Ramos (cell line): ENCODE measurements around the gene SLC37A4.
"Not testable (repeated sequence)": the region's sequence is repeated elsewhere in the genome, so short reads cannot be mapped to it uniquely, and the experiment has no call there.

Experiments used
- in situ Hi-C: fragments of 300-500 bp; cut with MboI; formaldehyde crosslinking; loops from one replicate; pipeline ENCODE4 v1.14.3; 2022; ENCODE audit warnings: low sequenced_read_pairs; ENCODE audit not compliant: unreplicated experiment

Gene SLC37A4

GRCh38 chr11:119030329-119031047 is at the start of gene SLC37A4:
SLC37A4 (minus strand) TSS chr11:119030877.
- in situ Hi-C loops = no loop called here

DNA sequence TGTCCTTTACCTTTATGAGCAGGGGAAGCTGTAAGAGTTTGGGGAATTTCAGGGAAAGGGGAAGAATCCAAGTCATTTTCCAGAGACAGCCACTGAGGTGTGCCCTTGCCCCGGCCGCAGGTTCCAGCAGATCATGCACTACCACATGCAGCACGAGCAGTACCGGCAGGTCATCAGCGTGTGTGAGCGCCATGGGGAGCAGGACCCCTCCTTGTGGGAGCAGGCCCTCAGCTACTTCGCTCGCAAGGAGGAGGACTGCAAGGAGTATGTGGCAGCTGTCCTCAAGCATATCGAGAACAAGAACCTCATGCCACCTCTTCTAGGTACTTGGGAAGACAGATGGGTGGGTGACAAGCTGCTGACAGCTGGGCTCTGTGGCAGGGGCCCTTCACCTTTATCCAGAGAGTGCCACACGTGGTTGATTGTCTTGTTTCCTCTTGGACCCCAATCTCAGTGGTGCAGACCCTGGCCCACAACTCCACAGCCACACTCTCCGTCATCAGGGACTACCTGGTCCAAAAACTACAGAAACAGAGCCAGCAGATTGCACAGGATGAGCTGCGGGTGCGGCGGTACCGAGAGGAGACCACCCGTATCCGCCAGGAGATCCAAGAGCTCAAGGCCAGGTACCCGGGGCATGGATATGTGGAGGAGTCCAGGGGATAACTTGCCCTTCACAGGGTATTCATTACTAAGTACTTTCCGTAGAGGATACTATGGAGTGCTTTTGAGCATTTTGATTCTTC is 48.2 kb upstream of the SLC37A4 start:
- in situ Hi-C loops = no loop called here

- in situ Hi-C loops = no loop called here
These were observed 47.2 kb upstream of the SLC37A4 start for GRCh38 chr11:119077839-119078238.

DNA sequence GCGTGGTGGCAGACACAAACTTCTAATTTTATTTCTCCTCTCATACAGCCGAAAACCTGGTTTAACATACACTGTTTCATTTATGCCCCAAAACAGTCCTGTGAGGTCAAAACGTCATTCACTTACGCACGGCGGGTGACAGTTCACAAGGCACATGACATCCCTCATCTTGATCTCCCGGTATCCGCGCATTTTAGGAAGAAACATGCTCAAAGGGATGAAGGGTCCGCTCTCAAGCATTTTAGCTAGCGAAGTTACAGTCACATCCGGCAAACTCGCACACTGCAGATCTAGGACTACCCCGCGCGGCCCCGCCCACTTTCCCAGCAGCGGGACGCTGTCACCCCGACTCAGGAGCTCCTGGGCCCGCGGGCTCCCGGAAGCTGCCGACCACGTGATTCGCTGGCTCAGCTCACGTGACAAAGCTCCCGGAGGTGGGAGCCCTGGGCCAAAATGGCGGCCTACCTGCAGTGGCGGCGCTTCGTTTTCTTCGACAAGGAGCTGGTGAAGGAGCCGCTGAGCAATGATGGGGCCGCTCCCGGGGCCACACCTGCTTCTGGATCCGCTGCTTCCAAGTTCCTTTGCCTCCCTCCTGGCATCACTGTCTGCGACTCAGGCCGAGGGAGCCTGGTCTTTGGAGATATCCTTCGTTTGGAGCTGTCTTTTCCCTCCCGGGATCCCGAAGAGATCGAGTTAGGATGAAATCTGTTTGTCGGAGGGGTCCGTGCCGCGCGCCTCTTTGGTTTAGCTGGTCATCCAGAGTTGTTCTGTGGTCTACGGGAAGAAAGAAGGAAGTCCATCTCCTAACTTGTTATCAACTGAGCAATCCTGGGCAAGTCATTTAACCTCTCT is 36.9 kb upstream of the SLC37A4 start, which contains the start of gene VPS11:
Gene VPS11 (plus strand): TSS at position 448 of the 852 bp plus-strand sequence. CDS start 6 bp downstream, at position 454.
- in situ Hi-C loops = no loop called here

DNA sequence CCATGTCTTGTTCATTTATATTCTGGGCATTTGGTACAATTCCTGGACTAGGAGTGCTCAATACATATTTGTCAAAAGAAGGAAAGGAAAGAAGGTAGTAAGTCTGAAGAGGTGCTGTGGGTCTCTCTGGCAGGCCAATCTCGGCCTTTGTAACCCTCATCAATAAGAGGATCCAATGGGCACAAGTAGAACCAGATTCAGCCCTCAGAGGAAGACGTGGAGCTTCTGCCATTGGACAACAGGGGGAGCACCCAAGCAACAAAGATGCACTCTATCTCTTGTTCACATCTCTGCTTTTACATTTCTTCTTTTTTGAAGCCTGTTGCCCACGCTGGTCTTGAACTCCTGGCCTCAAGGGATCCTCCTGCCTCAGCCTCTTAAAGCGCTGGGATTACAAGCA is 34.7 kb upstream of the SLC37A4 start:
- in situ Hi-C loops = no loop called here

- in situ Hi-C loops = no loop called here
These were observed 32.1 kb upstream of the SLC37A4 start for GRCh38 chr11:119062779-119063178.

GRCh38 chr11:119061256-119061655 is 30.6 kb upstream of the SLC37A4 start:
- in situ Hi-C loops = no loop called here

DNA sequence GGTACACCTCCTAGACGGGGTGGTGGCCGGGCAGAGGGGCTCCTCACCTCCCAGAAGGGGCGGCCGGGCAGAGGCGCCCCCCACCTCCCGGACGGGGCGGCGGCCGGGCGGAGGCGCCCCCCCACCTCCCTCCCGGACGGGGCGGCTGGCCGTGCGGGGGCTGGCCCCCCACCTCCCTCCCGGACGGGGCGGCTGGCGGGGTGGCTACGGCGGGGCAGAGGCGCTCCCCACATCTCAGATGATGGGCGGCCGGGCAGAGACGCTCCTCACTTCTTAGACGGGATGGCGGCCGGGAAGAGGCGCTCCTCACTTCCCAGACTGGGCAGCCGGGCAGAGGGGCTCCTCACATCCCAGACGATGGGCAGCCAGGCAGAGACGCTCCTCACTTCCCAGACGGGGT is 28.5 kb upstream of the SLC37A4 start:
- in situ Hi-C loops = not testable (repeated sequence)

DNA sequence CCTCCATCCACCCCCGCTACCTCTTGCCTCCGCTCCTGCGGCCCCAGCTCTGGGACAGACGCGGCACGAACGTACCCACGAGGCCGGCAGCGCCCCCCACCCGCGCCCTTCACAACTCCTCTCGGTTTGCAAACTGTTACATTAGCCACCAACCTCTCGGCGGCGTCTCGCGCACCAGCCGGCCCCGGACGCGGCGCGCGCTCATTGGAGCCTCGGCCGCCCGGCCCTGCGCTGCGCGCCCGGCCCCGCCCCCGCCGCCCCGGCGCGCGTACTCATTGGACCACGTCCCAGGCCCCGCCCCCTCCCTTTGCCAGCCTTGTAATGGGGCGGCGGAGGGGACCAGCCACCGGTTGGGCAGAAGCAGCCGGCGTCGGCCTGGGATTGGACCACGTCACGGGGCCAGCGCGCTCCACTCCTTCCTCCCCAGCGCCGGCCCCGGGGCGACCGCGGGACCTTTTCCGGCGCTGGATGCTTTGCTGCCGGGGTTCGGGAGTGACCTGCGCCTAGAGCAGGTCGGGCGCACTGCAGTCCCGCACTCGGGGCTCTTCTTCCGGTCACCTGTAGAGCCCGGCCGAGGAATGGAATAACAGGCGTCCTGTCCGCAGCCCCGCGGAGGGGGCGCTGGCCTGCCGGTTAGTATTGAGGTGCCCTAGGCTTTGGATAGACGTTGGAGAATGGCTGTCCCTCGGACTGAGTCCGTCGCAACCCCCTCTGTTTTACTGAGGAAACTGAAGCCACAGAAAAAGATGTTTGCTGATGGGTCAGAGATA is 26.5 kb upstream of the SLC37A4 start, which contains the start of gene HYOU1:
Gene HYOU1 (minus strand): TSS at position 206 of the 770 bp plus-strand sequence. CDS start 1,045 bp downstream, outside the sequence.
- in situ Hi-C loops = no loop called here

GRCh38 chr11:119056421-119056999 is 25.8 kb upstream of the SLC37A4 start:
- in situ Hi-C loops = no loop called here

GRCh38 chr11:119055901-119056300 is 25.2 kb upstream of the SLC37A4 start:
- in situ Hi-C loops = no loop called here

GRCh38 chr11:119054418-119054817 is 23.7 kb upstream of the SLC37A4 start:
- in situ Hi-C loops = no loop called here

- in situ Hi-C loops = no loop called here
These were observed 21.6 kb upstream of the SLC37A4 start for GRCh38 chr11:119052163-119052814.

GRCh38 chr11:119051440-119052162 is 20.9 kb upstream of the SLC37A4 start:
- in situ Hi-C loops = no loop called here

DNA sequence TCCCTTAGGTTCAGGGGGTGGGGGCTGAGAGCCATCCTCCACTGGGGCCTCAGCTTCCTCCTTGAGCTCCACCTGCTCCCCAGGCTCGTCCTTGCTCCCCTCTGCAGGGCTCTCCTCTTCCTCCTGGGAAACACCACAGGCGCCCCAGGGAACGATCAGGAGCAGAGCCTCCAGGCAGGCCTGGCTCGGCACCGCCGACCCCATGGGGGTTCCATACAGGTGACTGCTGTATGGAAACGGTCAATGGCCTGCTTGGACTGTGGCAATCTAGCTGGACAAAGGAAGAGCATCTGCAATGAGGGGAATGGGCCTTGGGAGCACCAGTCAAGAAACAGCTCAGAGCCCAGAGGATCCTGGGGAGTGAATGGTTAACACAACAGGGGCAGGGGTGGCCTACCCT is 18.4 kb upstream of the SLC37A4 start:
- in situ Hi-C loops = no loop called here

GRCh38 chr11:119048644-119049043 is 18.0 kb upstream of the SLC37A4 start:
- in situ Hi-C loops = no loop called here

- in situ Hi-C loops = no loop called here
These were observed 16.5 kb upstream of the SLC37A4 start for GRCh38 chr11:119047205-119047604.

GRCh38 chr11:119046489-119046888 is 15.8 kb upstream of the SLC37A4 start:
- in situ Hi-C loops = no loop called here
